GM20000 (cell line): ENCODE measurements around the gene POLK.
"Not testable (repeated sequence)": the region's sequence is repeated elsewhere in the genome, so short reads cannot be mapped to it uniquely, and the experiment has no call there.

Experiments used
- DNase-seq: peaks from one replicate; pipeline ENCODE4 v3.0.0; 2012; ENCODE audit warnings: low spot score
- CTCF ChIP-seq: IDR thresholded peaks from 2 replicates; pipeline ENCODE4 v1.5.1; 2012; ENCODE audit warnings: mild to moderate bottlenecking, control low read depth; ENCODE audit errors: extremely low read depth, missing control alignments

Gene POLK

GRCh38 chr5:75566710-75567309 is 55.1 kb downstream of the POLK start:
- peak; percentile 58 for DNase-seq
- no peak for TF ChIP-seq CTCF

- DNase-seq = peak; percentile 21
These were observed 56.0 kb downstream of the POLK start for GRCh38 chr5:75567710-75568109.

GRCh38 chr5:75568202-75568601 is 56.5 kb downstream of the POLK start:
- TF ChIP-seq CTCF = no peak
- peak; percentile 8 for DNase-seq

More at GRCh38 chr5:75567710-75568109, 56.0 kb downstream of the POLK start:
- TF ChIP-seq CTCF = no peak

- no peak for TF ChIP-seq CTCF
- DNase-seq = no peak
These were observed 59.9 kb downstream of the POLK start for GRCh38 chr5:75571547-75571946.

DNA sequence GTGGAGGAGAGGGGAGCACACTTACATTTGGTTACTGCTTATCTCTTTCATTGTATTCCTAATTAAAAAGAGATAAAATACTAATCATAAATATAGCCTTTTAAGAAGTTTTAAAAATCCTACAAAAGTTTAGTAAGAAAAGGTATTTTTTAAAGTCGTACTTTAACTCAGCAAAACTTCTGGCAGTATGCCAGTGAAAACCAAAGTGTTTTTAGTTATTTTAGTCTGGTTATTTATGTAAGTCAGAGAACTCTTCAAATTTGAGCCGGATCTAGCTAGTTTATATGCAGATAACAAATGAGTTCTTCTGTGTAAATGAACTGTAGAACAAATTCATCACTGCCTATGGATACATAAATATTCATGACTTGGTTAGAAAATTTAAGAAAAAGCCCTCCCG is 63.1 kb downstream of the POLK start:
- DNase-seq = no peak
- no peak for TF ChIP-seq CTCF

DNA sequence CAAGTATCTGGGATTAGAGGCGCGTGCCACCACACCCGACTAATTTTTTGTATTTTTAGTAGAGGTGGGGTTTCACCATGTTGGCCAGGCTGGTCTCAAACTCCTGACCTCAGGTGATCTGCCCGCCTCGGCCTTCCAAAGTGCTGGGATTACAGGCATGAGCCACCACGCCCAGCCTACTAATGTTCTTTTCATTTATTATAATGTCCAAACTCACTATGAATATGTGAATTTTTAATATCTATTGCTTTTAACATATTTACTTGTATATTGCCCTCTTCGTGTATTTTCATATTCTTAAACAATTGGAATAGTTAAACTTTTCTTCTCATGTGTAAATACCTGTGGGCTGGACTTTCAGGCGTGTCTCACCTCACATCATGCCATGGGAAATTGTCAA is 66.6 kb downstream of the POLK start:
- DNase-seq = not testable (repeated sequence)

DNA sequence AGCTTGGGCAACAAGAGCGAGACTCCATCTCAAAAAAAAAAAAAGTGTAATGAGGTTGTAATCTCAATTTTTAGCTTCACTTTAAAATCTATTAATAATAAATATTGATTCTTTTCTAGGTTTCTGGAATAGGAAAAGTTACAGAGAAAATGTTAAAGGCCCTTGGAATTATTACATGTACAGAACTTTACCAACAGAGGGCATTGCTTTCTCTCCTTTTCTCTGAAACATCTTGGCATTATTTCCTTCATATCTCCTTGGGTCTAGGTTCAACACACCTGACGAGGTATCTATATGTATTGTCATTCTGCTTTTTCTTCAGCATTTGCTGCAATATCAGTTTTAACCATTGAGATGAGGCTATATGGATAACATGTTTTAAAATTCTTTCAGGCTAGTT is 73.0 kb downstream of the POLK start:
- no peak for DNase-seq
- no peak for TF ChIP-seq CTCF

GRCh38 chr5:75588666-75589065 is 77.0 kb downstream of the POLK start:
- DNase-seq = no peak
- no peak for TF ChIP-seq CTCF
